ENCODE measurements around the gene ZNF516. TPM values are rescaled to one million over a fixed set of nuclear protein-coding genes. Genes with fewer than 3 reads are reported as not detected.

ZNF516 gene
- total RNA-seq, 1 experiment from 2014 or later = 25.5 TPM

DNA sequence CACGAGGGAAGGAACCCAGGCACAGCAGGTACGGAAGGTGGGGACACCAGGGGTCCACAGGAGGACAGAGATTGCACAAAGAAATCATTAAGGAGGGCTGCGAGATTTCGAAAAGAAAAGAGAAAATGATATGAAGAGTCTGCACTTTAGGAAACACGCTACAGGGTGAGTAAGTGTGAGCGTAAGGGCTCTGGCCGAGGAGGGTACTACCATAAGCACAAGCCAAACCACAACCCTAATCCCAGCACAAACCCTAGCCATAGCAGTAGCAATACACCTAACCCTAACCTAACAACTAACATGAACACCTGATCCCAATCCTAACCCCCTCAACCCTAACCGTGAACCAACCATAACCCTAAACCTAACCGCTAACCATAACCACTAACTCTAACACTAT lies 104.0 kb downstream of the ZNF516 start:
- H3K27me3 Mint-ChIP-seq (ENCODE audit: insufficient read depth, unreplicated experiment) = no peaks in the 10 kb centered on the region
- intact Hi-C loops (cut with micrococcal nuclease; ENCODE audit: unreplicated experiment) = no loop called here
- H3K36me3 Mint-ChIP-seq (ENCODE audit: insufficient read depth, unreplicated experiment) = peaks cover 21% of the 10 kb centered on the region
- no peaks in the 10 kb centered on the region for H3K4me1 Mint-ChIP-seq (ENCODE audit: low read depth, unreplicated experiment)
- no TSS peak for BruUV-seq (replicated peaks)
- H3K4me3 ChIP-seq (ENCODE audit: low read depth, low read length) = no peak overlapping the region
- TF ChIP-seq, protein P1, sequence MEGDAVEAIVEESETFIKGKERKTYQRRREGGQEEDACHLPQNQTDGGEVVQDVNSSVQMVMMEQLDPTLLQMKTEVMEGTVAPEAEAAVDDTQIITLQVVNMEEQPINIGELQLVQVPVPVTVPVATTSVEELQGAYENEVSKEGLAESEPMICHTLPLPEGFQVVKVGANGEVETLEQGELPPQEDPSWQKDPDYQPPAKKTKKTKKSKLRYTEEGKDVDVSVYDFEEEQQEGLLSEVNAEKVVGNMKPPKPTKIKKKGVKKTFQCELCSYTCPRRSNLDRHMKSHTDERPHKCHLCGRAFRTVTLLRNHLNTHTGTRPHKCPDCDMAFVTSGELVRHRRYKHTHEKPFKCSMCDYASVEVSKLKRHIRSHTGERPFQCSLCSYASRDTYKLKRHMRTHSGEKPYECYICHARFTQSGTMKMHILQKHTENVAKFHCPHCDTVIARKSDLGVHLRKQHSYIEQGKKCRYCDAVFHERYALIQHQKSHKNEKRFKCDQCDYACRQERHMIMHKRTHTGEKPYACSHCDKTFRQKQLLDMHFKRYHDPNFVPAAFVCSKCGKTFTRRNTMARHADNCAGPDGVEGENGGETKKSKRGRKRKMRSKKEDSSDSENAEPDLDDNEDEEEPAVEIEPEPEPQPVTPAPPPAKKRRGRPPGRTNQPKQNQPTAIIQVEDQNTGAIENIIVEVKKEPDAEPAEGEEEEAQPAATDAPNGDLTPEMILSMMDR (IDR thresholded peaks at IDR 0.05; ENCODE audit: insufficient read depth in 1 of 2, low read depth in 1 of 2, low read length in 1 of 2, severe bottlenecking in 1 of 2, unreplicated experiment in 1 of 2) = no peak
- CTCF ChIA-PET = no interaction called here
- H3K27ac Mint-ChIP-seq (ENCODE audit: unreplicated experiment) = peak overlapping the region; percentile 40
- no peaks in the 10 kb centered on the region for H3K9me3 ChIP-seq
- no peak overlapping the region for H3K4me3 Mint-ChIP-seq (ENCODE audit: unreplicated experiment)
- no peak for DNase-seq
- H3K36me3 ChIP-seq (ENCODE audit: control insufficient read depth, insufficient read depth, low read length) = no peaks in the 10 kb centered on the region
- POLR2A ChIA-PET = no interaction called here
- no peaks in the 10 kb centered on the region for H3K27me3 ChIP-seq (replicated peaks; ENCODE audit: control insufficient read depth, insufficient read depth, low read length)
- no peaks in the 10 kb centered on the region for H3K4me1 ChIP-seq
- no peaks in the 10 kb centered on the region for H3K9me3 Mint-ChIP-seq (ENCODE audit: unreplicated experiment)

DNA sequence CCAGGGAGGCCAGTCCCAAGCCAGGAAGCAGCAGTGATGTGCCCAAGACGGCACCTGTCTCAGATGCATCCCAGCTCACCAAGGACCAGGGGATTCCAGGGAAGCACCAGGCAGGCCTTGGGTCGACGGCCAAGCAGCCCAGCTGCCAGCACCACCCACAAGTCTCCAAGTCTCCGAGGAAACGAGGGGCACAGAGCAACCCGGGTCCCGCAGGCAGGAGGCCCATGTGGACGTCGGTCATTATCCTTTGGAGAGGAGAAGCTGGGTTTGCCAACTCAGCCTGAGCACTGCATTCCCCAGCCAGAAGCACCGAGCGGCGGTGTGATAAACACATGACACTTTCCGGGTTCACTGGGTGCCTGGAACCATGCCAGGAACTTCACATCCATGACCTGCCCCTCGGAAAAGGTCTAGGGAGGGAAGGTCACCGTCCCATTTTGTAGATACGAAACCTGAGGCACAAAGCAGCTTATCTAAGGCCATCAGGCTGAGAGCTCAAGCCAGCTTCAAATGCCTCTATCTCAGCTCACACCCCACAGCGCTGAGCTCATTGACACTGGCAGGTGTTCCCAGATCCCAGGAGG lies 104.5 kb downstream of the ZNF516 start:
- no TSS peak for BruUV-seq (replicated peaks)
- CTCF ChIA-PET = no interaction called here
- H3K4me1 Mint-ChIP-seq (ENCODE audit: low read depth, unreplicated experiment) = no peaks in the 10 kb centered on the region

DNA sequence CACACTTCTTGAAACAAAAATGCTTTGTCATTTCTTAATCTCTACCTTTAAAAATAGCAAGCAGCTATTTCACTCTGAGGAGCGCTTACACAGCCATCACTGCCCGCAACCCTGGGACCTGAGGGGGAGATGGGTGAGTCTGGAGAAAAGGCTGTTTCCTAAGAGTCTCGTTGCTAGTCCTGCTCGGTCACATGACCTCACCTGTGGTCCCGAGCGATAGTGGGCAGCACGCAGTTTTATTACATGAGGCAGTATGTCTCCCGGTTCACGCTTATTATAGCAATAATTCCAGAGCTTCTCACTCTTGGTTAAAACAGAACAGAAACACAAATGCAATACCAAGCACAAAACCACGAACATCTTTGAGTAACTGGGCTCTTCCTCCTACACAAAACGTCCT lies 105.3 kb downstream of the ZNF516 start:
- no peak overlapping the region for H3K27ac Mint-ChIP-seq (ENCODE audit: unreplicated experiment)
- Histone ChIP-seq H3K4me1 (no peaks in the 10 kb centered on the region), H3K36me3 (ENCODE audit: control insufficient read depth, insufficient read depth, low read length) (no peaks in the 10 kb centered on the region), H3K4me3 (ENCODE audit: low read depth, low read length) (no peak overlapping the region), H3K9me3 (no peaks in the 10 kb centered on the region), H3K27me3 (replicated peaks; ENCODE audit: control insufficient read depth, insufficient read depth, low read length) (no peaks in the 10 kb centered on the region)
- H3K36me3 Mint-ChIP-seq (ENCODE audit: insufficient read depth, unreplicated experiment) = peaks cover 21% of the 10 kb centered on the region
- no TSS peak for BruUV-seq (replicated peaks)
- no peaks in the 10 kb centered on the region for H3K9me3 Mint-ChIP-seq (ENCODE audit: unreplicated experiment)
- no peaks in the 10 kb centered on the region for H3K4me1 Mint-ChIP-seq (ENCODE audit: low read depth, unreplicated experiment)
- intact Hi-C loops (cut with micrococcal nuclease; ENCODE audit: unreplicated experiment) = no loop called here
- POLR2A ChIA-PET = no interaction called here
- no peak for DNase-seq
- no peaks in the 10 kb centered on the region for H3K27me3 Mint-ChIP-seq (ENCODE audit: insufficient read depth, unreplicated experiment)
- H3K4me3 Mint-ChIP-seq (ENCODE audit: unreplicated experiment) = no peak overlapping the region
- TF ChIP-seq, protein P1 (IDR thresholded peaks at IDR 0.05; ENCODE audit: insufficient read depth in 1 of 2, low read depth in 1 of 2, low read length in 1 of 2, severe bottlenecking in 1 of 2, unreplicated experiment in 1 of 2) = no peak
- CTCF ChIA-PET = no interaction called here

More for the DNA sequence above, 104.5 kb downstream of the ZNF516 start:
- Histone ChIP-seq H3K27me3 (replicated peaks; ENCODE audit: control insufficient read depth, insufficient read depth, low read length) (no peaks in the 10 kb centered on the region), H3K36me3 (ENCODE audit: control insufficient read depth, insufficient read depth, low read length) (no peaks in the 10 kb centered on the region), H3K4me1 (no peaks in the 10 kb centered on the region), H3K4me3 (ENCODE audit: low read depth, low read length) (no peak overlapping the region), H3K9me3 (no peaks in the 10 kb centered on the region)
- intact Hi-C loops (cut with micrococcal nuclease; ENCODE audit: unreplicated experiment) = no loop called here
- TF ChIP-seq, protein P1 (IDR thresholded peaks at IDR 0.05; ENCODE audit: insufficient read depth in 1 of 2, low read depth in 1 of 2, low read length in 1 of 2, severe bottlenecking in 1 of 2, unreplicated experiment in 1 of 2) = no peak
- DNase-seq = no peak
- H3K9me3 Mint-ChIP-seq (ENCODE audit: unreplicated experiment) = no peaks in the 10 kb centered on the region
- H3K27me3 Mint-ChIP-seq (ENCODE audit: insufficient read depth, unreplicated experiment) = no peaks in the 10 kb centered on the region
- H3K4me3 Mint-ChIP-seq (ENCODE audit: unreplicated experiment) = no peak overlapping the region
- H3K27ac Mint-ChIP-seq (ENCODE audit: unreplicated experiment) = no peak overlapping the region
- peaks cover 21% of the 10 kb centered on the region for H3K36me3 Mint-ChIP-seq (ENCODE audit: insufficient read depth, unreplicated experiment)
- POLR2A ChIA-PET = no interaction called here

Measured in Caco-2 (cell line).